ENCODE measurements around the gene COL4A2.

The COL4A2 gene

DNA sequence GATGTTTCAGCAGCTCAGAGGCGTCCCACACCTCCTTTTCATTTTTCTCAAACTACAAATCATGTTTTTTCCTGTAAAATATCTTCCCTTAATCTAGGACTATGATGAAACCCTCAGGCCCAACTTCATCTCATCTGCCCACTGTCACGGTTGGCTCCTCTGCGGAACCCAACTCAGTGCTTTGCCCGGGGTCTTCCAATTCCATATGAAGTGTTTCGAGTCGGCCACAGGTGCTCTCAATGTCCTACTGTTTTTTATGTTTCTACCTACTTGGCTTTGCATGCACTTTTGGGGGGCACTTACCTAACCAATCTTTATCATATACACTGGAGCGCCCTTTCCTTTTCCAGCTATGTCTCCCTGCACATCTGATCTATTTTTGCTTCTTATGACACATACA lies 28.2 kb upstream of the COL4A2 start:
- H3K4me3 ChIP-seq (ENCODE audit: low read depth, low read length), result no peak overlapping the region
- TF ChIP-seq, protein P1, sequence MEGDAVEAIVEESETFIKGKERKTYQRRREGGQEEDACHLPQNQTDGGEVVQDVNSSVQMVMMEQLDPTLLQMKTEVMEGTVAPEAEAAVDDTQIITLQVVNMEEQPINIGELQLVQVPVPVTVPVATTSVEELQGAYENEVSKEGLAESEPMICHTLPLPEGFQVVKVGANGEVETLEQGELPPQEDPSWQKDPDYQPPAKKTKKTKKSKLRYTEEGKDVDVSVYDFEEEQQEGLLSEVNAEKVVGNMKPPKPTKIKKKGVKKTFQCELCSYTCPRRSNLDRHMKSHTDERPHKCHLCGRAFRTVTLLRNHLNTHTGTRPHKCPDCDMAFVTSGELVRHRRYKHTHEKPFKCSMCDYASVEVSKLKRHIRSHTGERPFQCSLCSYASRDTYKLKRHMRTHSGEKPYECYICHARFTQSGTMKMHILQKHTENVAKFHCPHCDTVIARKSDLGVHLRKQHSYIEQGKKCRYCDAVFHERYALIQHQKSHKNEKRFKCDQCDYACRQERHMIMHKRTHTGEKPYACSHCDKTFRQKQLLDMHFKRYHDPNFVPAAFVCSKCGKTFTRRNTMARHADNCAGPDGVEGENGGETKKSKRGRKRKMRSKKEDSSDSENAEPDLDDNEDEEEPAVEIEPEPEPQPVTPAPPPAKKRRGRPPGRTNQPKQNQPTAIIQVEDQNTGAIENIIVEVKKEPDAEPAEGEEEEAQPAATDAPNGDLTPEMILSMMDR (IDR thresholded peaks at IDR 0.05; ENCODE audit: borderline replicate concordance, insufficient read depth, low read depth, low read length), result no peak

DNA sequence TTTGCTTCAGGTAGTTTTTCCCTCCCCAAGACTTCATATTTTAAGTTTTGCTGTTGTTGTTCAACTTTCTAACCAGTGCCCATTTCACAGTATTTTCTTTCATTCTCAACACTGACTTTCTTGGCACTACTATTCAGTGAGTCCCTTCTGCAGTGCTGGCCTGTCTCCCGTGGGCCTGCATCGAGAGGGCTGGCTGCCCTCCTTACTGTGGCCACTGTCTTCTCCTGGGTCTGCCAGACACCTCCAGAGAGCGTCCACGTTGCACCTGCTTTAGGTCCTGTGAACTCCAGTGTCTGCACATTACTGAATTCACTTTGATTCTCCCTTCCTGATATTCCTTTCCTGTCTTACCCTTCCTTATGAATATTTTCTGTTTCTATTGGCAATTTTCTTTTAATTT lies 27.4 kb upstream of the COL4A2 start:
- no peak overlapping the region for H3K4me3 ChIP-seq (ENCODE audit: low read depth, low read length)
- TF ChIP-seq, protein P1 (IDR thresholded peaks at IDR 0.05; ENCODE audit: borderline replicate concordance, insufficient read depth, low read depth, low read length), result no peak

DNA sequence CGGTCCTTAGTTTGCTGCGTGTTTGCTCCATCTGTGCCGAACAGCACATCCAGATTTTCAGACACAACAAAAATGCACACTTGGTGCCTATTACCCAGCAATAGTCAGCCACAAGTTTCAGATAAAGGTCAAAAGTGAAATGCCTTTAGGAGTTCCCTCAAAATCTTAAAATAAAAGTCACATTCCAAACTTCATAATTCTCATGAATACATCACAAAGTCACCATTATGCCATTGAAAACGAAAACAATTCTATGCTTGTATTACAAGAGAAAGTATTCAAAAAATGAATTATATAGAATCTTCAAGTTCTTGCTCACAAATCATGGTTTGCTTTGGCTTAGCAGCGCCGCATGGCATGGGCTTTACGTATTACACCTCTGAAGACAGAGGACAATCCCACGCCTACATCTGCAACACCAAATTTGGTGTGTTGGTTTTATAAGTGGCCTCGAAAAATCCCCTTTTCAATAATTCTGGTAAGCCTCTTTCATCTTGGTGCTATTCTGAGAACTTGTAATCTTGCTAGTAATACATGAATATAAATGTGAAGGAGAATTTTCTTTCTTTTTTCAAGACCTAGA lies 26.8 kb upstream of the COL4A2 start:
- H3K4me3 ChIP-seq (ENCODE audit: low read depth, low read length), result no peak overlapping the region
- TF ChIP-seq, protein P1 (IDR thresholded peaks at IDR 0.05; ENCODE audit: borderline replicate concordance, insufficient read depth, low read depth, low read length), result no peak

DNA sequence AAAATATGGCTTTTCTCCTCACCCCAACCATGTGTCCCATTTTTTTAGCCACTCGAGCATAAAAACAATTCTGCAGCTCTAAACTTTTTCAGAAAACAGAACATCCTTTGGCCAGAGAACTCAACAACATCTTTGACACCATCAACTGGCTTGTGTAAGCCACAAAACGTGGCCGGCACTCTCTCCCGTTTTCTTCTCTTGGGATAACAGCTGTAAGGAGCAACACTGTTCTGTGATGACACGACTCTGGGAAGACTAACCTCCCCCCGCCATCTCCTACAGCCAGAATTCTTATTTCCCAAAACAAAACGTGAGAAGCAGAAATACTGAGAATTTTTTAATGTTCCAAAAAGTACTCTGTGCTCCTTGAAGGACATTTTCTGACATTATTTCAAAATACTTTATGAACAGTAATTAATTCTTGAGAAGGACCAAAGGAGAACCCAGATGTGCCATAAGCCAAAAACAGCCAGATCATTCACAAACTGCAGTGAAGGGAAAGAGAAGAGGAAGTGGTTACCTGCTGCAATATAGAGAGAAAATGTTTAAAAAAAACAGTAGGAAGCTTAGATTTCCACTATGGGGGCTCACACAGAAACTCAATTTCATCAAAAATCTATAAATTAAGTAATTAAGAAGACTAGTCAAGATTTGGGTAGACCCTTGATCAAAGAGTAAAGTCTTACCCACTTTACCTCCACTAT lies 25.9 kb upstream of the COL4A2 start:
- TF ChIP-seq, protein P1 (IDR thresholded peaks at IDR 0.05; ENCODE audit: borderline replicate concordance, insufficient read depth, low read depth, low read length), result no peak
- H3K4me3 ChIP-seq (ENCODE audit: low read depth, low read length), result no peak overlapping the region

DNA sequence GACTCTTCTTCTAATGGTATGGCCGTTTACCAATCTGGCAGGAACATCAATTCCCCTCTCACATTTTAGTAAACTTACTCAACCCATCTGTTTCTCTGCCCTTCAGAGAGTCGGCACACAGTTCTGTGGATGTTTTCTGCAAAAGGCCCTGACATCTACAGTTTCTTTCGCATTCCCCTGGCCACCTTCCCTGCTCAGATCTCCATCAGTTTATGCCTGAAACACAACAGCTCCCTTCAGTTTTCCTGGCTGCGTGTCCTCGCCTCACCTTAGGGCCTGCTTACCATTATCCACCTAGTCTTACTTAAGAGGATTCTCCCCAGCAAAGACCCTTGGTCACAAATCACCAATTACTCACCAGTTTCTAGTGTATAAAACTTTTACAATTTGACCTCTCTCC lies 25.3 kb upstream of the COL4A2 start:
- TF ChIP-seq, protein P1 (IDR thresholded peaks at IDR 0.05; ENCODE audit: borderline replicate concordance, insufficient read depth, low read depth, low read length), result no peak

DNA sequence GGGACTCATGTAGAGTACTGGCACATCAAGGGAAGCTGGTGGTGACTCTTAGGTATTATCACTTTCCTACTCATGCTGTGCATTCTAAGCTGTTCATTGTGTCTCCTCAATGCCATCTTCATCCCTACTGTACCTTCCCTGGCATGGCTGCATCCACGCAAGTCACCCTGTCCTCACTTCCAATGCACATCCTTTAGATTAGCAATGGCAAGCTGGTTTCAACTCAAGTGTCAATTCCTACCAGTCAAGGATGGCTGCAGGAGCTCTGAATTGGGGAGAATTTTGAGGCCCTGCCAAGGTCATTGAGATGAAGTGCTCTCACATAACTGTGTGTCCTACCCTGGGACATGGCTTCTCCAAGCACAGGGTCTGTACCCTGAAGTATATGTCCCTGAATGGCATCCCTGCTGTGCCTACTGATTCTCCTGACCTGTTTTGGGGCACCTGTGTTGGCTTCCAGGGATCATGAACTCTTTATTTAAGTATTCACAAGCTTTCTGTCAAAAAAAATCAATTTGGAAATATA lies 24.7 kb upstream of the COL4A2 start:
- no peak overlapping the region for H3K4me3 ChIP-seq (ENCODE audit: low read depth, low read length)
- TF ChIP-seq, protein P1 (IDR thresholded peaks at IDR 0.05; ENCODE audit: borderline replicate concordance, insufficient read depth, low read depth, low read length), result no peak

More for the DNA sequence above, 25.3 kb upstream of the COL4A2 start:
- no peak overlapping the region for H3K4me3 ChIP-seq (ENCODE audit: low read depth, low read length)
